BJ (cell line): ENCODE data around the gene CD84. TPM values are rescaled to one million over a fixed set of nuclear protein-coding genes. Genes with fewer than 3 reads are reported as not detected.
"Not testable (repeated sequence)": the region's sequence is repeated elsewhere in the genome, so short reads cannot be mapped to it uniquely, and the experiment has no call there.

ENCODE experiments used
- CTCF ChIA-PET: fragments of 350-600 bp; formaldehyde crosslinking; extraction: SDS; loops from one replicate; lab custom pipeline; 2021; ENCODE audit warnings: antibody characterized with exemption, inconsistent platforms; lab: Yijun Ruan, JAX
- POLR2A ChIA-PET: fragments of 300-600 bp; sonication (Branson Sonifier 250); formaldehyde crosslinking; extraction: SDS; loops from one replicate; lab custom pipeline; 2021; ENCODE audit warnings: antibody characterized with exemption; lab: Charles Lee
- DNase-seq: peaks from one replicate; pipeline ENCODE4 v3.0.0-alpha.2; 2011; ENCODE audit warnings: low read depth
- H3K27me3 ChIP-seq: 2 replicates; pipeline ENCODE4 v1.6.0; 2011; ENCODE audit warnings: low read length; ENCODE audit not compliant: control insufficient read depth, insufficient read depth
- H3K36me3 ChIP-seq: 2 replicates; pipeline ENCODE4 v1.5.1; 2011; ENCODE audit warnings: low read length; ENCODE audit not compliant: control insufficient read depth, insufficient read depth
- H3K4me3 ChIP-seq: 2 replicates; pipeline ENCODE4 v1.5.1; 2011; ENCODE audit warnings: low read depth, mild to moderate bottlenecking, control low read depth, low read length
- CTCF ChIP-seq: IDR thresholded peaks from 2 replicates; pipeline ENCODE4 v1.5.1; 2011; ENCODE audit warnings: low read depth, mild to moderate bottlenecking, control low read depth, inconsistent platforms, low read length, moderate library complexity; ENCODE audit not compliant: insufficient read depth
- polyA plus RNA-seq: library from polyadenylated mRNA; depleted of rRNA; stranded (reverse); fragments of >200 nt; gene quantifications from 2 replicates; pipeline ENCODE4 v1.2.3, GENCODE V29; 2011

Gene CD84
- polyA plus RNA-seq, 1 experiment: not detected

- CTCF ChIA-PET: no interaction called here
- H3K4me3 ChIP-seq: no peak overlapping the region
- no peak for DNase-seq
- POLR2A ChIA-PET: no interaction called here
- H3K36me3 ChIP-seq: no peaks in the 10 kb centered on the region
- no peaks in the 10 kb centered on the region for H3K27me3 ChIP-seq
- no peak for TF ChIP-seq CTCF
These were observed 8.5 kb downstream of the CD84 start for GRCh38 chr1:160570840-160571239.

- no peak for DNase-seq
- H3K4me3 ChIP-seq: no peak overlapping the region
- H3K36me3 ChIP-seq: no peaks in the 10 kb centered on the region
- POLR2A ChIA-PET: no interaction called here
- TF ChIP-seq CTCF: no peak
- no peaks in the 10 kb centered on the region for H3K27me3 ChIP-seq
- CTCF ChIA-PET: no interaction called here
These were observed 9.5 kb downstream of the CD84 start for GRCh38 chr1:160569806-160570205.

- POLR2A ChIA-PET: no interaction called here
- H3K27me3 ChIP-seq: no peaks in the 10 kb centered on the region
- H3K36me3 ChIP-seq: no peaks in the 10 kb centered on the region
- CTCF ChIA-PET: no interaction called here
- no peak overlapping the region for H3K4me3 ChIP-seq
- no peak for TF ChIP-seq CTCF
- DNase-seq: no peak
These were observed 11.2 kb downstream of the CD84 start for GRCh38 chr1:160567858-160568682.

GRCh38 chr1:160567341-160567740 lies 12.0 kb downstream of the CD84 start:
- POLR2A ChIA-PET: no interaction called here
- CTCF ChIA-PET: no interaction called here
- no peak overlapping the region for H3K4me3 ChIP-seq
- no peaks in the 10 kb centered on the region for H3K27me3 ChIP-seq
- H3K36me3 ChIP-seq: no peaks in the 10 kb centered on the region
- no peak for DNase-seq
- no peak for TF ChIP-seq CTCF

- ChIA-PET POLR2A (no interaction called here), CTCF (no interaction called here)
- DNase-seq: no peak
- Histone ChIP-seq H3K36me3 (no peaks in the 10 kb centered on the region), H3K27me3 (no peaks in the 10 kb centered on the region), H3K4me3 (no peak overlapping the region)
- no peak for TF ChIP-seq CTCF
These were observed 13.7 kb downstream of the CD84 start for GRCh38 chr1:160565564-160565963.

GRCh38 chr1:160563230-160563629 lies 16.1 kb downstream of the CD84 start:
- POLR2A ChIA-PET, H3K27me3 ChIP-seq, H3K4me3 ChIP-seq, DNase-seq, H3K36me3 ChIP-seq: not testable (repeated sequence)
- CTCF ChIA-PET: interaction anchor here (1.4 kb wide), 1 partner anchor 9 kb away, joined by 6 read pairs; no protein-coding TSS in a partner anchor

- H3K36me3 ChIP-seq, CTCF ChIA-PET, POLR2A ChIA-PET, H3K4me3 ChIP-seq, H3K27me3 ChIP-seq, DNase-seq: not testable (repeated sequence)
These were observed 16.6 kb downstream of the CD84 start for GRCh38 chr1:160562745-160563144.
